22Rv1 (cell line): ENCODE data around the gene LRRFIP1.

Experiments used
- CTCF ChIP-seq: fragments of 450-650 bp; IDR thresholded peaks from 2 replicates; pipeline ENCODE4 v1.5.1; 2017; ENCODE audit warnings: mild to moderate bottlenecking
- ZFX ChIP-seq: fragments of 450-650 bp; IDR thresholded peaks from 2 replicates; pipeline ENCODE4 v1.6.1; 2017; ENCODE audit warnings: antibody characterized with exemption, borderline replicate concordance

DNA sequence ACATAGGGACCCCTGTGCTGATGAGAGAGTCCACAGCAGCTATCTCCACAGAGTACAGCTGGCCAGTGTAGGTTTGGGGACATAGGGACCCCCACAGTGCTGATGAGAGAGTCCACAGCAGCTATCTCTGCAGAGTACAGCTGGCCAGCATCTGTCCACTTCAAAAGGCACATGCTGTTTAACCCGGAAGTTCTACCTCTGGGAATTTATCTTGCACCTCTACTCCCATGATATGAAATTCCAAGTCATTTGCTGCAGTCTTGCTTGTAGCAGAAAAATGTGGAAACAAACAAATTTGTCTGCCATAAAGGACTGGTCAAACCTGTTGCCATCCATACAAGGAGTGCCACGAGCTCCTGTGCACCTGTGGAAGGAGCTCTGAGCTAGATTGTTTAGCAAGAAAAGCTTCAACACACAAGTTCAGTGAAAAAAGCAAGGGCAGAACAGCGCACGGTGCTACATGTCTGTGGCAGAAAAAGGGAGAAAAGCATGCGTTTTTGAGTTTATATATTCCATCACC lies 33.1 kb downstream of the LRRFIP1 start:
- no peak for TF ChIP-seq CTCF
- TF ChIP-seq ZFX: no peak
